GM23338 (cell line): ENCODE measurements around the gene LCN10. TPM values are rescaled to one million over a fixed set of nuclear protein-coding genes. Genes with fewer than 3 reads are reported as not detected.

Experiments used
- ATAC-seq: fragments of 200-7000 bp; cut with Tn5 transposase; 3 replicates; pipeline ENCODE4 v1.9.1; 2020
- DNase-seq: peaks from one replicate; pipeline ENCODE4 v3.0.0-alpha.2; 2015; ENCODE audit warnings: low spot score
- H2AFZ ChIP-seq: fragments of 200-600 bp; sonication (generic); 2 replicates; pipeline ENCODE4 v1.8.0; 2016; ENCODE audit warnings: antibody characterized with exemption, mild to moderate bottlenecking, moderate library complexity
- H3F3A ChIP-seq: fragments of 200-600 bp; sonication (generic); replicated peaks from 2 replicates; pipeline ENCODE4 v1.8.0; 2017; ENCODE audit warnings: antibody characterized with exemption, mixed run types, low read depth
- H3K27ac ChIP-seq: fragments of 200-600 bp; sonication (generic); 2 replicates; pipeline ENCODE4 v1.6.1; 2016; ENCODE audit warnings: low read depth
- H3K27me3 ChIP-seq: fragments of 200-600 bp; sonication (generic); 2 replicates; pipeline ENCODE4 v1.8.0; 2016; ENCODE audit warnings: mild to moderate bottlenecking, mixed run types, moderate library complexity; ENCODE audit not compliant: insufficient read depth
- H3K36me3 ChIP-seq: fragments of 200-600 bp; sonication (generic); 2 replicates; pipeline ENCODE4 v1.8.0; 2016; ENCODE audit warnings: mild to moderate bottlenecking; ENCODE audit not compliant: insufficient read depth
- H3K4me1 ChIP-seq: fragments of 200-600 bp; sonication (generic); 2 replicates; pipeline ENCODE4 v1.8.0; 2016; ENCODE audit warnings: mild to moderate bottlenecking, moderate library complexity; ENCODE audit not compliant: insufficient read depth
- H3K4me2 ChIP-seq: fragments of 200-600 bp; sonication (generic); 2 replicates; pipeline ENCODE4 v1.7.1; 2017; ENCODE audit warnings: mixed run types
- H3K4me3 ChIP-seq: fragments of 200-600 bp; sonication (generic); 2 replicates; pipeline ENCODE4 v1.6.1; 2016; ENCODE audit warnings: mixed run types
- H3K79me2 ChIP-seq: fragments of 200-600 bp; sonication (generic); replicated peaks from 2 replicates; pipeline ENCODE4 v1.8.0; 2017; ENCODE audit warnings: mild to moderate bottlenecking; ENCODE audit not compliant: insufficient read depth
- H3K9me2 ChIP-seq: fragments of 200-600 bp; sonication (generic); 2 replicates; pipeline ENCODE4 v1.8.0; 2017; ENCODE audit not compliant: insufficient read depth
- H4K20me1 ChIP-seq: fragments of 200-600 bp; sonication (generic); replicated peaks from 2 replicates; pipeline ENCODE4 v1.8.0; 2017; ENCODE audit warnings: mild to moderate bottlenecking; ENCODE audit not compliant: insufficient read depth
- H3K27ac Mint-ChIP-seq: 2 replicates; pipeline ENCODE4 v1.8.0; 2020; ENCODE audit warnings: inconsistent platforms, mild to moderate bottlenecking, moderate library complexity, mixed read lengths
- H3K27me3 Mint-ChIP-seq: 3 replicates; pipeline ENCODE4 v1.8.0; 2022; ENCODE audit warnings: low read depth, mild to moderate bottlenecking, moderate library complexity, mixed read lengths, inconsistent platforms; ENCODE audit not compliant: insufficient read depth, poor library complexity
- H3K36me3 Mint-ChIP-seq: 3 replicates; pipeline ENCODE4 v1.8.0; 2021; ENCODE audit warnings: low read depth, mild to moderate bottlenecking, inconsistent platforms, moderate library complexity, mixed read lengths
- H3K4me1 Mint-ChIP-seq: 3 replicates; pipeline ENCODE4 v1.8.0; 2020; ENCODE audit warnings: mild to moderate bottlenecking, inconsistent platforms, mixed read lengths
- H3K4me3 Mint-ChIP-seq: 3 replicates; pipeline ENCODE4 v1.8.0; 2021; ENCODE audit warnings: moderate library complexity, mild to moderate bottlenecking, inconsistent platforms, mixed read lengths
- H3K9me3 Mint-ChIP-seq: 3 replicates; pipeline ENCODE4 v1.8.0; 2020; ENCODE audit warnings: moderate library complexity, mild to moderate bottlenecking, inconsistent platforms, mixed read lengths
- CREB1 ChIP-seq: fragments of 250-450 bp; sonication (Bioruptor Pico); IDR thresholded peaks from 2 replicates; pipeline ENCODE4 v1.5.0; 2020; ENCODE audit warnings: low read depth, mild to moderate bottlenecking, moderate library complexity
- CTCF ChIP-seq, 2 experiments: fragments of 200-600 bp in 1 of 2; sonication (generic) in 1 of 2; conservative IDR thresholded peaks; 2 replicates each; pipeline versions ENCODE4 v1.5.1 to v1.6.1; 2016 to 2017; ENCODE audit warnings: antibody characterized with exemption in 2 of 2, low read depth in 2 of 2, mild to moderate bottlenecking in 2 of 2, moderate library complexity in 1 of 2
- EZH2 ChIP-seq: fragments of 200-600 bp; sonication (generic); IDR thresholded peaks from one replicate; pipeline ENCODE4 v1.8.0; 2017; ENCODE audit warnings: antibody characterized with exemption, mild to moderate bottlenecking, low read depth; ENCODE audit not compliant: unreplicated experiment
- JUNB ChIP-seq: IDR thresholded peaks from one replicate; pipeline ENCODE4 v1.6.1; 2016; ENCODE audit warnings: antibody characterized with exemption; ENCODE audit not compliant: unreplicated experiment
- NANOG ChIP-seq: IDR thresholded peaks from 2 replicates; pipeline ENCODE4 v1.6.1; 2016; ENCODE audit warnings: antibody characterized with exemption, borderline replicate concordance
- STAT1 ChIP-seq: IDR thresholded peaks from one replicate; pipeline ENCODE4 v1.6.1; 2016; ENCODE audit warnings: antibody characterized with exemption; ENCODE audit not compliant: unreplicated experiment
- ZNF114 ChIP-seq: fragments of 250-450 bp; sonication (Bioruptor Pico); IDR thresholded peaks from 2 replicates; pipeline ENCODE4 v1.5.0; 2020; ENCODE audit warnings: mild to moderate bottlenecking, moderate library complexity
- ZNF462 ChIP-seq: fragments of 250-450 bp; sonication (Bioruptor Pico); IDR thresholded peaks from 2 replicates; pipeline ENCODE4 v1.5.0; 2020; ENCODE audit warnings: mild to moderate bottlenecking, moderate library complexity
- polyA plus RNA-seq: library from polyadenylated mRNA; unstranded; fragments of >200 nt; fragmentation: Nextera tagmentation; extraction: Ambion mirVana; gene quantifications from 2 replicates; pipeline ENCODE4 v1.2.1, GENCODE V29; 2016
- total RNA-seq: library from RNA; depleted of rRNA; stranded (reverse); fragments of >200 nt; shearing (Covaris generic); gene quantifications from 2 replicates; pipeline ENCODE4 v1.2.3, GENCODE V29; 2014
- TF ChIP-seq, protein P1 (sequence below): IDR thresholded peaks from one replicate; pipeline ENCODE4 v1.6.1; 2018; ENCODE audit warnings: antibody characterized with exemption; ENCODE audit not compliant: unreplicated experiment

LCN10 gene
- total and polyA plus RNA-seq, 2 experiments from 2014 or later = 0.45 to 0.74 TPM

DNA sequence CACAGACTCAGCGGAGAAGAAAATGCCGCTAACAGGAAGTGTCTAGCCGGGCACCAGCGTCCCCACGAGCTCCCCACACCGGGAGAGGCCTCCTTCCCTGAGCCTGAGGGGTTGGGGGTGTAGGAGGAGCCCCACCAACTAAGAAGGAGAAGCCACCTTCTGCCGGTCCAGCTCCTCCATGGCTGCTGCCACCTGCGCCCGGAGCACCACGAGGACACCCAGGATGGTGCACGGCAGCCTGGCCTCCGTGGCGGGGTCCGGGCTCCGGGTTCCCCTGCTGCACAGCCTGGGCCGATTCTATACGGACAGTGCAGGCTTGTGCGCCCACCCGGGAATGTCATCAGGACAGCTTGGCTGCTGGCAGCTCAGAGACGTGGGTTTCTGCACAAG is 15.0 kb upstream of the LCN10 start (continued):
- TF ChIP-seq ZNF462 (CRISPR knock-in tag) (no peak), STAT1 (no peak), ZNF114 (CRISPR knock-in tag) (no peak), CREB1 (CRISPR knock-in tag) (no peak), JUNB (no peak)
- TF ChIP-seq, protein P1, sequence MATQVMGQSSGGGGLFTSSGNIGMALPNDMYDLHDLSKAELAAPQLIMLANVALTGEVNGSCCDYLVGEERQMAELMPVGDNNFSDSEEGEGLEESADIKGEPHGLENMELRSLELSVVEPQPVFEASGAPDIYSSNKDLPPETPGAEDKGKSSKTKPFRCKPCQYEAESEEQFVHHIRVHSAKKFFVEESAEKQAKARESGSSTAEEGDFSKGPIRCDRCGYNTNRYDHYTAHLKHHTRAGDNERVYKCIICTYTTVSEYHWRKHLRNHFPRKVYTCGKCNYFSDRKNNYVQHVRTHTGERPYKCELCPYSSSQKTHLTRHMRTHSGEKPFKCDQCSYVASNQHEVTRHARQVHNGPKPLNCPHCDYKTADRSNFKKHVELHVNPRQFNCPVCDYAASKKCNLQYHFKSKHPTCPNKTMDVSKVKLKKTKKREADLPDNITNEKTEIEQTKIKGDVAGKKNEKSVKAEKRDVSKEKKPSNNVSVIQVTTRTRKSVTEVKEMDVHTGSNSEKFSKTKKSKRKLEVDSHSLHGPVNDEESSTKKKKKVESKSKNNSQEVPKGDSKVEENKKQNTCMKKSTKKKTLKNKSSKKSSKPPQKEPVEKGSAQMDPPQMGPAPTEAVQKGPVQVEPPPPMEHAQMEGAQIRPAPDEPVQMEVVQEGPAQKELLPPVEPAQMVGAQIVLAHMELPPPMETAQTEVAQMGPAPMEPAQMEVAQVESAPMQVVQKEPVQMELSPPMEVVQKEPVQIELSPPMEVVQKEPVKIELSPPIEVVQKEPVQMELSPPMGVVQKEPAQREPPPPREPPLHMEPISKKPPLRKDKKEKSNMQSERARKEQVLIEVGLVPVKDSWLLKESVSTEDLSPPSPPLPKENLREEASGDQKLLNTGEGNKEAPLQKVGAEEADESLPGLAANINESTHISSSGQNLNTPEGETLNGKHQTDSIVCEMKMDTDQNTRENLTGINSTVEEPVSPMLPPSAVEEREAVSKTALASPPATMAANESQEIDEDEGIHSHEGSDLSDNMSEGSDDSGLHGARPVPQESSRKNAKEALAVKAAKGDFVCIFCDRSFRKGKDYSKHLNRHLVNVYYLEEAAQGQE = no peak

DNA sequence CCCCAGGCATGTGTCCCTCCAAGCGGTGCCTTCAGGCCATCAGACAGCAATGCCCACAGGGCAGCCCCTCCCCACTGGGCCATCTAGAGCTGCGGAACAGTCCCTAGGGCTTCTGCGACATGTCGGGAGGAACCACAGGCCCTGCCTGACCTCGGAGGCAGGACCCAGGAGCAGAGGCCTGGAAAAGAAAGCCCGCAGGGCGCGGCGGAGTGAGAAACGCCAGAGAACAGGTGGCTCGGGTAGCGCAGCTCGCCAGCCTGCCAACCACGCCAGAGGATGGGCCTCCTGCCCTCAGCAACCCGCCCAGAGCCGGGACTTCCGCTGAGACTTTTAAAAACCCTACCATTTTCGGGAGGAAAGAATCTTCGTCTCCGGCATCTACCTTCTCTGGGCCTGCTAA is 14.6 kb upstream of the LCN10 start:
- DNase-seq (no peak), ATAC-seq (no peak)
- Histone ChIP-seq H3F3A (0 out of 2 replicates have a peak, but pooled peaks cover 2% of the 10 kb centered on the region), H3K79me2 (no peaks in the 10 kb centered on the region), H3K4me1 (no peaks in the 10 kb centered on the region), H3K4me2 (no peak overlapping the region), H3K36me3 (no peaks in the 10 kb centered on the region), H3K4me3 (no peak overlapping the region), H3K9me2 (no peaks in the 10 kb centered on the region), H3K27ac (no peak overlapping the region), H2AFZ (no peak overlapping the region), H3K27me3 (no peaks in the 10 kb centered on the region), H4K20me1 (no peaks in the 10 kb centered on the region)
- H3K4me3 Mint-ChIP-seq = no peak overlapping the region
- H3K4me1 Mint-ChIP-seq = peaks cover 11% of the 10 kb centered on the region
- peaks cover 7% of the 10 kb centered on the region for H3K27me3 Mint-ChIP-seq
- H3K9me3 Mint-ChIP-seq = peaks cover 18% of the 10 kb centered on the region
- TF ChIP-seq NANOG (no peak), CTCF (conservative IDR thresholded peaks at IDR 0.05; ENCODE audit: low read depth in 2 of 2) (no peak), EZH2 (no peak), STAT1 (no peak)
- H3K36me3 Mint-ChIP-seq = peaks cover 2% of the 10 kb centered on the region; the same call in 2 of the 3 replicates
- H3K27ac Mint-ChIP-seq = no peak overlapping the region
